ENCODE results near the gene SUGP2.

GRCh38 chr19:19053508-19054314, 20.4 kb upstream of the SUGP2 start:
- TF ChIP-seq, protein P1, sequence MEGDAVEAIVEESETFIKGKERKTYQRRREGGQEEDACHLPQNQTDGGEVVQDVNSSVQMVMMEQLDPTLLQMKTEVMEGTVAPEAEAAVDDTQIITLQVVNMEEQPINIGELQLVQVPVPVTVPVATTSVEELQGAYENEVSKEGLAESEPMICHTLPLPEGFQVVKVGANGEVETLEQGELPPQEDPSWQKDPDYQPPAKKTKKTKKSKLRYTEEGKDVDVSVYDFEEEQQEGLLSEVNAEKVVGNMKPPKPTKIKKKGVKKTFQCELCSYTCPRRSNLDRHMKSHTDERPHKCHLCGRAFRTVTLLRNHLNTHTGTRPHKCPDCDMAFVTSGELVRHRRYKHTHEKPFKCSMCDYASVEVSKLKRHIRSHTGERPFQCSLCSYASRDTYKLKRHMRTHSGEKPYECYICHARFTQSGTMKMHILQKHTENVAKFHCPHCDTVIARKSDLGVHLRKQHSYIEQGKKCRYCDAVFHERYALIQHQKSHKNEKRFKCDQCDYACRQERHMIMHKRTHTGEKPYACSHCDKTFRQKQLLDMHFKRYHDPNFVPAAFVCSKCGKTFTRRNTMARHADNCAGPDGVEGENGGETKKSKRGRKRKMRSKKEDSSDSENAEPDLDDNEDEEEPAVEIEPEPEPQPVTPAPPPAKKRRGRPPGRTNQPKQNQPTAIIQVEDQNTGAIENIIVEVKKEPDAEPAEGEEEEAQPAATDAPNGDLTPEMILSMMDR (optimal IDR thresholded peaks at IDR 0.05 in 1 of 3, IDR thresholded peaks at IDR 0.05 in 1 of 3, conservative IDR thresholded peaks at IDR 0.05 in 1 of 3; ENCODE audit: extremely low read depth in 1 of 3, insufficient read depth in 2 of 3, low read length in 3 of 3), result peak; percentile 37 to 72 (median 70)
- no peak for TF ChIP-seq EZH2 (IDR thresholded peaks at IDR 0.05; ENCODE audit: low read length)

Data from keratinocyte (primary cell).